ENCODE data around the gene EIF3F.

EIF3F gene

GRCh38 chr11:7969756-7970646 lies 17.1 kb upstream of the EIF3F start:
- H2BK5ac ChIP-seq (ENCODE audit: low read depth, low read length, poor library complexity, severe bottlenecking): no peak overlapping the region
- peaks cover 3% of the 10 kb centered on the region for H3K4me1 ChIP-seq (ENCODE audit: control insufficient read depth, insufficient read depth, low read depth, low read length)
- H2AFZ ChIP-seq (ENCODE audit: low read depth, low read length): no peak overlapping the region
- no peak overlapping the region for H2BK120ac ChIP-seq (ENCODE audit: low read depth, low read length)
- H3K4ac ChIP-seq (ENCODE audit: low read depth in 1 of 2, low read length in 2 of 2): no peak overlapping the region
- no peak overlapping the region for H4K91ac ChIP-seq (ENCODE audit: low read length)
- H3K27ac ChIP-seq (ENCODE audit: low read length, poor library complexity, severe bottlenecking): no peak overlapping the region
- H3K23ac ChIP-seq (ENCODE audit: low read length in 2 of 2): no peak overlapping the region
- H3K4me2 ChIP-seq (ENCODE audit: low read length, poor library complexity, severe bottlenecking): no peak overlapping the region
- no peak overlapping the region for H4K8ac ChIP-seq (ENCODE audit: low read length)
- no peaks in the 10 kb centered on the region for H3K36me3 ChIP-seq (ENCODE audit: control insufficient read depth in 1 of 2, insufficient read depth in 2 of 2, low read depth in 1 of 2, low read length in 2 of 2)
- 20% methylated on average over 2 of the region's 3 CpGs for WGBS
- H2BK12ac ChIP-seq (ENCODE audit: low read length in 2 of 2): no peak overlapping the region
- H3K18ac ChIP-seq (ENCODE audit: low read depth in 1 of 2, low read length in 2 of 2): no peak overlapping the region
- no peak overlapping the region for H2BK15ac ChIP-seq (ENCODE audit: low read depth, poor library complexity, severe bottlenecking)
- no peaks in the 10 kb centered on the region for H3K27me3 ChIP-seq (ENCODE audit: control insufficient read depth in 1 of 2, insufficient read depth in 1 of 2, low read length in 2 of 2)
- no peak overlapping the region for H3K14ac ChIP-seq (ENCODE audit: low read length in 2 of 2)
- no peak for DNase-seq
- no peak overlapping the region for H3K9ac ChIP-seq (ENCODE audit: low read length)
- H3K79me1 ChIP-seq (replicated peaks; ENCODE audit: low read length, poor library complexity, severe bottlenecking): no peaks in the 10 kb centered on the region
- H3K9me3 ChIP-seq (ENCODE audit: control insufficient read depth, low read length): no peaks in the 10 kb centered on the region
- no peak overlapping the region for H2AK5ac ChIP-seq (ENCODE audit: low read length, severe bottlenecking)
- no peak overlapping the region for H3K4me3 ChIP-seq (ENCODE audit: insufficient read depth in 1 of 2, low read depth in 1 of 2, low read length in 2 of 2)

- H3K27me3 ChIP-seq (ENCODE audit: control insufficient read depth in 1 of 2, insufficient read depth in 1 of 2, low read length in 2 of 2): no peaks in the 10 kb centered on the region
- H3K14ac ChIP-seq (ENCODE audit: low read length in 2 of 2): no peak overlapping the region
- no peak overlapping the region for H2BK12ac ChIP-seq (ENCODE audit: low read length in 2 of 2)
- no peak overlapping the region for H2BK120ac ChIP-seq (ENCODE audit: low read depth, low read length)
- H3K79me1 ChIP-seq (replicated peaks; ENCODE audit: low read length, poor library complexity, severe bottlenecking): no peaks in the 10 kb centered on the region
- H4K8ac ChIP-seq (ENCODE audit: low read length): no peak overlapping the region
- H2BK5ac ChIP-seq (ENCODE audit: low read depth, low read length, poor library complexity, severe bottlenecking): no peak overlapping the region
- H3K36me3 ChIP-seq (ENCODE audit: control insufficient read depth in 1 of 2, insufficient read depth in 2 of 2, low read depth in 1 of 2, low read length in 2 of 2): no peaks in the 10 kb centered on the region
- no peak overlapping the region for H3K4ac ChIP-seq (ENCODE audit: low read depth in 1 of 2, low read length in 2 of 2)
- H3K9me3 ChIP-seq (ENCODE audit: control insufficient read depth, low read length): no peaks in the 10 kb centered on the region
- H3K9ac ChIP-seq (ENCODE audit: low read length): no peak overlapping the region
- no peak overlapping the region for H3K27ac ChIP-seq (ENCODE audit: low read length, poor library complexity, severe bottlenecking)
- no peak overlapping the region for H3K4me2 ChIP-seq (ENCODE audit: low read length, poor library complexity, severe bottlenecking)
- no peak overlapping the region for H2AK5ac ChIP-seq (ENCODE audit: low read length, severe bottlenecking)
- no peak overlapping the region for H3K23ac ChIP-seq (ENCODE audit: low read length in 2 of 2)
- no peak overlapping the region for H4K91ac ChIP-seq (ENCODE audit: low read length)
- H2BK15ac ChIP-seq (ENCODE audit: low read depth, poor library complexity, severe bottlenecking): no peak overlapping the region
- no peak overlapping the region for H3K18ac ChIP-seq (ENCODE audit: low read depth in 1 of 2, low read length in 2 of 2)
- no peak overlapping the region for H2AFZ ChIP-seq (ENCODE audit: low read depth, low read length)
- peaks cover 2% of the 10 kb centered on the region for H3K4me1 ChIP-seq (ENCODE audit: control insufficient read depth, insufficient read depth, low read depth, low read length)
- no peak for DNase-seq
- no peak overlapping the region for H3K4me3 ChIP-seq (ENCODE audit: insufficient read depth in 1 of 2, low read depth in 1 of 2, low read length in 2 of 2)
Observed at GRCh38 chr11:7971846-7972245, 15.3 kb upstream of the EIF3F start.

- Histone ChIP-seq H3K9ac (ENCODE audit: low read length) (no peak overlapping the region), H3K4me2 (ENCODE audit: low read length, poor library complexity, severe bottlenecking) (no peak overlapping the region), H3K79me1 (replicated peaks; ENCODE audit: low read length, poor library complexity, severe bottlenecking) (no peaks in the 10 kb centered on the region), H3K23ac (ENCODE audit: low read length in 2 of 2) (no peak overlapping the region), H2AK5ac (ENCODE audit: low read length, severe bottlenecking) (no peak overlapping the region), H3K4ac (ENCODE audit: low read depth in 1 of 2, low read length in 2 of 2) (no peak overlapping the region), H3K4me3 (ENCODE audit: insufficient read depth in 1 of 2, low read depth in 1 of 2, low read length in 2 of 2) (no peak overlapping the region), H3K27ac (ENCODE audit: low read length, poor library complexity, severe bottlenecking) (no peak overlapping the region), H3K14ac (ENCODE audit: low read length in 2 of 2) (no peak overlapping the region), H2BK5ac (ENCODE audit: low read depth, low read length, poor library complexity, severe bottlenecking) (no peak overlapping the region), H2BK12ac (ENCODE audit: low read length in 2 of 2) (no peak overlapping the region), H3K18ac (ENCODE audit: low read depth in 1 of 2, low read length in 2 of 2) (no peak overlapping the region), H3K36me3 (ENCODE audit: control insufficient read depth in 1 of 2, insufficient read depth in 2 of 2, low read depth in 1 of 2, low read length in 2 of 2) (no peaks in the 10 kb centered on the region), H2BK15ac (ENCODE audit: low read depth, poor library complexity, severe bottlenecking) (no peak overlapping the region), H2AFZ (ENCODE audit: low read depth, low read length) (no peak overlapping the region), H3K4me1 (ENCODE audit: control insufficient read depth, insufficient read depth, low read depth, low read length) (peaks cover 2% of the 10 kb centered on the region), H3K27me3 (ENCODE audit: control insufficient read depth in 1 of 2, insufficient read depth in 1 of 2, low read length in 2 of 2) (no peaks in the 10 kb centered on the region), H4K91ac (ENCODE audit: low read length) (no peak overlapping the region), H2BK120ac (ENCODE audit: low read depth, low read length) (no peak overlapping the region), H3K9me3 (ENCODE audit: control insufficient read depth, low read length) (no peaks in the 10 kb centered on the region), H4K8ac (ENCODE audit: low read length) (no peak overlapping the region)
- no peak for DNase-seq
- 89% methylated on average over 1 of the region's 5 CpGs for WGBS
Observed at GRCh38 chr11:7973011-7973410, 14.1 kb upstream of the EIF3F start.

- Histone ChIP-seq H2BK15ac (ENCODE audit: low read depth, poor library complexity, severe bottlenecking) (no peak overlapping the region), H2BK5ac (ENCODE audit: low read depth, low read length, poor library complexity, severe bottlenecking) (no peak overlapping the region), H4K8ac (ENCODE audit: low read length) (no peak overlapping the region), H3K9me3 (ENCODE audit: control insufficient read depth, low read length) (no peaks in the 10 kb centered on the region), H2BK120ac (ENCODE audit: low read depth, low read length) (no peak overlapping the region), H3K9ac (ENCODE audit: low read length) (no peak overlapping the region), H3K4me3 (ENCODE audit: insufficient read depth in 1 of 2, low read depth in 1 of 2, low read length in 2 of 2) (no peak overlapping the region), H3K27me3 (ENCODE audit: control insufficient read depth in 1 of 2, insufficient read depth in 1 of 2, low read length in 2 of 2) (no peaks in the 10 kb centered on the region), H3K27ac (ENCODE audit: low read length, poor library complexity, severe bottlenecking) (no peak overlapping the region), H3K4me2 (ENCODE audit: low read length, poor library complexity, severe bottlenecking) (no peak overlapping the region), H3K79me1 (replicated peaks; ENCODE audit: low read length, poor library complexity, severe bottlenecking) (no peaks in the 10 kb centered on the region), H2BK12ac (ENCODE audit: low read length in 2 of 2) (no peak overlapping the region), H2AK5ac (ENCODE audit: low read length, severe bottlenecking) (no peak overlapping the region), H3K18ac (ENCODE audit: low read depth in 1 of 2, low read length in 2 of 2) (no peak overlapping the region), H4K91ac (ENCODE audit: low read length) (no peak overlapping the region), H3K14ac (ENCODE audit: low read length in 2 of 2) (no peak overlapping the region), H3K36me3 (ENCODE audit: control insufficient read depth in 1 of 2, insufficient read depth in 2 of 2, low read depth in 1 of 2, low read length in 2 of 2) (no peaks in the 10 kb centered on the region), H3K4me1 (ENCODE audit: control insufficient read depth, insufficient read depth, low read depth, low read length) (peaks cover 5% of the 10 kb centered on the region), H2AFZ (ENCODE audit: low read depth, low read length) (no peak overlapping the region), H3K23ac (ENCODE audit: low read length in 2 of 2) (no peak overlapping the region), H3K4ac (ENCODE audit: low read depth in 1 of 2, low read length in 2 of 2) (no peak overlapping the region)
- WGBS: 100% methylated on average over 2 of the region's 2 CpGs
- no peak for DNase-seq
Observed at GRCh38 chr11:7974668-7975067, 12.5 kb upstream of the EIF3F start.
